HG03045 (cell line): ENCODE measurements around the gene ZCCHC8.
"Not testable (repeated sequence)": the region's sequence is repeated elsewhere in the genome, so short reads cannot be mapped to it uniquely, and the experiment has no call there.

Experiments used
- ATAC-seq: cut with Tn5 transposase; IDR thresholded peaks from one replicate; pipeline ENCODE4 v1.9.1; 2021; ENCODE audit warnings: mild to moderate bottlenecking, moderate library complexity; ENCODE audit not compliant: unreplicated experiment

ZCCHC8 gene

DNA sequence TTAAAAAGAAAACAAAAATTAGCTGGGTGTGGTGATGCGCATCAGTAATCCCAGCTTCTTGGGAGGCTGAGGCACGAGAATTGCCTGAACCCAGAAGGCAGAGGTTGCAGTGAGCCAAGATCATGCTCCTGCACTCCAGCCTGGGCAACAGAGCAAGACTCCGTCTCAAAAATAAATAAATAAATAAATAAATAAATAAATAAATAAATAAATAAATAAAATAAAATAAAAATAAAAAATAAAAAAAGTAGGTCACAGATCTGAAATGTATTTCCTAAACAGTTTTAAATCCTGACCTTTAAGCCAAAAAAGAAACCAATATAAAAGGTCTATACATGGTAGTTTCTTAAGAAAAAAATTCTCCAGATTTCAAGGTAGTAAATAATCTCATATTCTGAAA is 12.3 kb upstream of the ZCCHC8 start:
- ATAC-seq: not testable (repeated sequence)

DNA sequence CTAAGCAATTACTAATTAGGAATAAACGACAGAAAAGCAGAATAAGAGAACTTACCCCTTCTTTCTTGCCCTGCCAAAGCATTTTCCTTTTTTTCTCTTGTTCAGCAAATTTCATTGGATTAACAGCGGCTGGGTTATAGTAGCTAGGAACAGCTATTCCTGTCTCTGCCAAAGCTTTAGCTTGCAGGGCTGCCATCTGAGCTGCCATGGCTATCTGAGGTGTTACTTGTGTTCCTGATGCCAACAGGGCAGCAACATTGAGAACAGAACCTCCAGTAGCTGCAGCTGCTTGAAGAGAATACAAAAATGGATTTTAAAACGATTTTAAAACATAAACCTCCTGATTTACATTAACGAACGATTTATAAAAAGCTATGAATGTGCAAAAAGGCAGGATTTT is 7.4 kb upstream of the ZCCHC8 start:
- no peak for ATAC-seq

DNA sequence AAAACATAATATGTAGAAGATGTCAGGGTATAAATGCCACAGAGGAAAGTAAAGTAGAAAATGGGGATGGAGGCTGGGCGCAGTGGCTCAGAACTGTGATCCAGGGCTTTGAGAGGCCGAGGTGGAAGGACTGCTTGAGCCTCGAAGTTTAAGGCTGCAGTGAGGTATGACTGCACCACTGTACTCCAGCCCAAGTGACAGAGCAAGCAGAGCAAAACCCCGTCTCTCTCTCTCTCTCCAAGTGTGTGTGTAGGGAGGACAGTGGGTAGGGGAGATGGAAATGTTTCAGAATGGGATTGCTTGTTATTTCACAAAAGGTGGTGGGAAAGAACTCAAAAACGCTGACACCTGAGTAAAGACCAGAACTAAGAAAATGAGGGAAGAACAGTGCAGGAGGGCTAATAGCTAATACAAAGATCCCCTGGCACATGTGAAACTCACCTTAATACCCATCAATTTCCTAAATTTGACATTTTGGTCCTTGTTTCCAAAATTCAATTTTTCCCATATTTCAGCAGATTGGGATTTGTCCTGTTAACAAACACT is 5.7 kb upstream of the ZCCHC8 start:
- ATAC-seq: no peak

DNA sequence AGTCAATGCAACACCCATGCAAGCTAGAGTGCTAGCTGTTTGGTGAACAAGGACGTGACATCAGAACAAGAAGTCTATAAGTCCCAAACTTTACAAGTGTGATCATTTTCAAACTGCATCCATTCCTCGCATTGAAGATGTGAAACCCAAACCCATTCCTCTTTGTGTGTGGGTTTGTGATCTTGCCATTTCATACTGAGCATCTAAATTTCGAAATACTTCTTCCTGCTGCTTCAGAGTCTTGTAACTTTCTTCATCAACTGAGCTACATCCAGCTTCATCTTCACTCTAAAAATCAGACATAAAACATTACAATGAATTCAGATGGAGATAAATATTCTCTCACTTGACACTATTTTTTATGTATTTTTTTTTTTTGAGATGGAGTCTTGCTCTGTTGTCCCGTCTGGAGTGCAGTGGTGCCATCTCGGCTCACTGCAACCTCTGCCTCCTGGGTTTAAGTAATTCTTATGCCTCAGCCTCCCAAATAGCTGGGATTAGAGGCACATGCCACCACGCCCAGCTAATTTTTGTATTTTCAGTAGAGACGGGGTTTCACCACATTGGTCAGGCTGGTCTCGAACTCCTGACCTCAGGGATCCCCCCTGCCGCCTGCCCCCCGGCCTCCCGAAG is 4.8 kb upstream of the ZCCHC8 start:
- ATAC-seq: no peak

DNA sequence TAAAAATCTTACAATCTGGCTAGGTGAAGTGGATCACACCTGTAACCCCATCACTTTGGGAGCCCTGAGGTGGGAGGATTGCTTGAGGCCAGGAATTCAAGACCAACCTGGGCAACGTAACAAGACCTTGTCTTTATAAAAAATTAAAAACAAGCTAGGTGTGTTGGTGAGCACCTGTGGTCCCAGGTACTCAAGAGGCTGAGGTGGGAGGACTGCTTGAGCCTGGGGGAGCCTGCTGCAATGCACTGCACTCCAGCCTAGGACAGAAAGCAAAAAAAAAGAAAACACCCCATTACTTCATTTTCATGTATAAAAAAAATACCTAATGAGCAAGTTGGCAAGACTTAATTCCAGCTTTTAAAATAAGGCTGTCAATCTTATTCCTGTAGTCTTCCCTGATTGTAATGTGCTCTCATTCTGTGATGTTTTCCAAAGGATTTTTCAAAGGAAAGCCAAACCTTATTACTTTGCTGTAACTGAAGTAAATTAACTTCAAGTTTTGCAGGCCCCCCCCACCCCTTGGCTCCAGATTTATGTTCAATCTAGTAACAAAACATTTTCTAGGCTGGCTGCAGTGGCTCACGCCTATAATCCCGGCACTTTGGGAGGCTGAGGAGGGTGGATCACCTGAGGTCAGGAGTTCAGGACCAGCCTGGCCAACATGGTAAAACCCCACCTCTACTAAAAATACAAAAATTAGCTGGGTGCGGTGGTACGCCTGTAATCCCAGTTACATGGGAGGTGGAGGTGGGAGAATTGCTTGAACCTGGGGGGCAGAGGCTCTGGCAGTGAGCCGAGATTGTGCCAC is 3.3 kb upstream of the ZCCHC8 start:
- ATAC-seq: no peak

DNA sequence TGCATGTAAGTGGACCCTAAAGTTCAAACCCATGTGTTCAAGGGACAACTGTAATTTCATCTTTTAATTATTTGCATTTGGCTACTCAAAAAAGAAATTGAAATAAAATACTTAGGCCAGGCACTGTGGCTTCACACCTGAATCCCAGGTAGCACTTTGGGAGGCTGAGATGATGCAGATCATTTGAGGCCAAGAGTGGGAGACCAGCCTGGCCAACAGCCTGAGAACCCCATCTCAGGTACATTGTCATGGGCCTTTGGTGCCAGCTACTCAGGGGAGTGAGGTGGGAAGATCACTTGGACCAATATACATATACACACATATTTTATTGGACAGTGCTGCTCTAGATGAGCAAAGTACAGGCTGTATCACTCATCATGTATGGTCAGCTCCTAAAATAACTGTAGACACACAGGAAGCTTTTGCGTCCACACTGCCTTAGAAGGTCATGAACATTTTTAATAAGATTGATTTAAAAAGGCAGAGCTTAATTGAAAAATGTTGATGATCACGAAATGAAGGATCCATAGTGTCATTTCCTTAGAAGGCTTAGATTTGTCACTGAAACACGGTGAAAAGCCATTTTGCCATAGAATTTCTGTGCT is 2.5 kb upstream of the ZCCHC8 start:
- no peak for ATAC-seq

DNA sequence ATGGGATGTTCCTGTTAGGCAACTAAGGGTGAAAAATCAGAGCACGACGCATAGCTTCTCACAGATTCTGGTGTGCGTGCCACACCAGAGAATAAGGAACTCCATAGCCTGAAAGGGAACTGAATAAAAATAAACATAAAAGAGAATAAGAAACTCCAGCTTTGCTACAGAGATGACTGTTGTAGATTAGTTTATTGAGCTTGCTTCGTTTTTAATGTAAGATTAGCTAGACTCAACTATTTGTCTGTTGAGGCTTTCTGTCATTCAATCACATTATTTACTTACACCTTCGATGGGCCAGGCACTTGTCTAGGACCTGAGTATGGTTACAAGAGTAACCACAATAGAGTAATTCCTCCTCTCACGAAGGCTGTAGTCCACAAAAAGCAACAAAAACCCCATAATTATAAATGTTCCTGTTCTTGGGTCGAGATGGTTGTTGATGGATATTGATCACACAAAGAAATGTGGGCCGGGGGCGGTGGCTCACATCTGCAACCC is 807 bp upstream of the ZCCHC8 start:
- no peak for ATAC-seq

DNA sequence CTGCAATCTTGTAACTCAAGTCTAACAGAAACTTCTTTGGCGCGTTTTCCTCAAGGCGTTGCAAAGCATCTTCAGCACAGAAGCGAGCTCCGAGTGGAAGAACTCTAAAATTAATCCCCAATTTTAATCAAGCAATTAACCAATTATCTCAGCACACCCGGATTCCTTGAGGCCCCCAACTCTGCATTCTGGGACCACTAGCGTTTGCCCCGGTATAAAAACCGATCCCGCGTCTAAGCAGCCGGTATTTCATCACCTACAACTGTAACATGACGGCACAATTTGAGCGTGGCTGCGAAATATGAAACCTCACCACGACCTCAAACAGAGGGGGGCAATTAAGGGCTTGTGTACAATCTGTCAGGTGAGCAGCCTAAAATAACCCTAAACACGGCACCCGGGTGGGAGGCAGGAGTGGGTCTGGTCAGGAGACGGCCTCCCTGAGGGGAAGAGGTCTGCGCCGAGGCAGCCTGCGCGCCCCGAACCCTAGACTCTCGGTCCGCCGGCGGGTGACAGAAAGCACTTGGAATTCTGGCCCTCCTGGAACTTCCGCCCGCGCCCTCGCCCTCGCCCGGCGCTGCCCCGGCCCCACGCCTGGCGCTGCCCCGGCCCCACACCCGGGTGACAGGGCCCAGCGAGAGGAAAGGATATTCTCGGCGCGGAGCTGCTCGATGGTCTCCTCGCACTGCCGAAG is 594 bp downstream of the ZCCHC8 start:
- peak; percentile 19 for ATAC-seq

DNA sequence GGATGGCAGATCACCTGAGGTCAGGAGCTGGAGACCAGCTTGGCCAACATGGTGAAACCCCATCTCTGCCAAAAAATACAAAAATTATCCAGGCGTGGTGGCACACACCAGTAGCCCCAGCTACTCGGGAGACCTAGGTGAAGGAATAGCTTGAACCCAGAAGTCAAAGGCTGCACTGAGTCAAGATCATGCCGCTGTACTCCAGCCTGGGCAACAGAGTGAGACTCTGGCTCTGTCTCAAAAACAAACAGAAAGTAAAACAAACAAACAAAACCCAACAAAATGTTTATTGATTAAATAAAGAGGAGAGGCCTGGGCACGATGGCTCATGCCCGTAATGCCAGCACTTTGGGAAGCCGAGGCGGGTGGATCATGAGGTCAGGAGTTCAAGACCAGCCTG is 5.5 kb downstream of the ZCCHC8 start:
- no peak for ATAC-seq

DNA sequence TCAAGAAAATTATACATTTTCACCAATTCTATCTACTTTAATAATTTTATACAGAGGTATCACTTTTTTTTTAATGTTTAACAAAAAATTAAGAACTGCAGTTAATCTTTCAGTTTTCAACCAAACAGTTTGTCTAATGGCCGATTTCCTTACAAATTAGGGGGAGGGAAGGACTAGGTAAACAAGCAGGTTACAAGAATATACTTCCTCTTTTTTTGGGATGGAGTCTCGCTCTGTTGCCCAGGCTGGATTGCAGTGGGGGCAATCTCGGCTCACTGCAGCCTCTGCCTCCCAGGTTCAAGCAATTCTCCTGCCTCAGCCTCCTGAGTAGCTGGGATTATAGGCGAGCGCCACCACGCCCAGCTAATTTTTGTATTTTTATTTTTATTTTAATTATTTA is 7.5 kb downstream of the ZCCHC8 start:
- ATAC-seq: not testable (repeated sequence)

DNA sequence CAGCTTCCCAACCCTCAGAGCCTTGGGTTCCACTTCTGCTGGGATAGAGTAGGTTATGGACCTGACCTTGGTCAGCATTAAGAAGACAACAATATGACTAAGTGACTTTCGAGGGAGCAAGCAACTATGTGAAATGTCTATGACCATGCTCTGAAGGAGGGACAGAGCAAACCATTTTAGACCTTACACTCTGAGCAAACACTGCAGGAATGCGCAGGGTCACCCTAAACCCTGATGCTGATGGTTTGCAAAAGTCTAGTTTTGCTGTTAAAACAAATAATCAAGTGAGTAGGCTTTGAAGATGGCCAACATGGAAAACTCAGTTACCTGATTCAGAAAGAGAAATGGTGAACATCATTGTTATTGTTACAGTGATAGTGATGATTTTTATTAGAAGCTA is 8.7 kb downstream of the ZCCHC8 start:
- no peak for ATAC-seq

DNA sequence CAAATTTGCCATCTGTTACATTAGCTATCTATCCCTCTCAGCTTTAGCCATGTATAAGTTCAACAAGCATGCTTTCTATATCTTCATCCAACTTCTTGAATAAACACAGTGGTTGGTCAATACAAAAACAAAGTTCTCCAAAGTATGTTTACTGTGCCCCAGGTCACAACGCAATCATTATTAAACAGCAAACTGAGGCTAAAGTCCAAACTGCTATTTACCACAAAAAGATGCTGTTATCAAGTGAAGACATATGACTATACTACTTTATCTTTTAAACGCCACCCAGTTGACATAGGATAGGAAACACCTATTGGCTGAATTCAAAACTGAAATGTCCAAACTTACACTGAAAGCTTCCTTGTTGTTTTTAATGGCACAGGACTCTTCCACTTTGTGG is 11.7 kb downstream of the ZCCHC8 start:
- no peak for ATAC-seq

DNA sequence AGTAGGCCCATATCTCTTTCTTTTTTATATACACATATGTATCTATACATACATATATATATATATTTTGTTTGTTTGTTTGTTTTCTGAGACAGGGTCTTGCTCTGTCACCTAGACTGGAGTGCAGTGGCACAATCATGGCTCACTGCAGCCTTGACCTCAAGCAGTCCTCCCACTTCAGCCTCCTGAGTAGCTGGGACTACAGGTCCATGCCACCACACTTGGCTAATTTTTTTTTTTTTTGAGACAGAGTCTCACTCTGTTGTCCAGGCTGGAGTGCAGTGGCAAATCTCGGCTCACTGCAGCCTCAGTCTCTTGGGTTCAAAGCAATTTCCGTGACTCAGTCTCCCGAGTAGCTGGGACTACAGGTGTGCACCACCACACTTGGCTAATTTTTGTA is 12.9 kb downstream of the ZCCHC8 start:
- ATAC-seq: not testable (repeated sequence)

DNA sequence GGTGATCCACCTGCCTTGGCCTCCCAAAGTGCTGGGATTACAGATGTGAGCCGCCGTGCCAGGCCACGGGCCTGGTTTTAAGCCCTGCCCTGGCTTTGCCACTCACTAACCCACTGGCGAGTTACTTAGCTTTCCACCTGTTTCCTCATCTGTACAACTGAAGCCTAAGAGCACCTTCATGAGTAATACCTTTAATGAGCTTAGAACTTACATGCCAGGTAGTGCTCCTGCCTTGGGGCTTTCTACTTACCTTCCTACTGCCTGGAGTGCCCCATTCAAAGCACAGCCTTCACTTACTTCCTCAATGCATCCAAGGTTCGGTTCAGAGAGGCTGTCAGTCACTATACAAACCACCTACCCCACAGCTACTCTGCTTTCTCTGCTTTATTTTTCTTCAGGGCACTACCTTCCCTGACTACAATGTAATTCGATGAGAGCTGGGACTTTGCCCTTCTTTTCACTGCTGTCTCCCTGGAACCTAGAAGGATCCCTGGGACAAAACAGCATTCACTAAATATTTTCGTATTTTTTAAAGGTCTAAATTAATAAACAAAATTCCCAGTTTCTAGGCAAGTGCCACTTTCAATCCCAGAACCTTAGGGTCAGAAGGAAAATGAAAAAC is 13.8 kb downstream of the ZCCHC8 start:
- ATAC-seq: no peak

DNA sequence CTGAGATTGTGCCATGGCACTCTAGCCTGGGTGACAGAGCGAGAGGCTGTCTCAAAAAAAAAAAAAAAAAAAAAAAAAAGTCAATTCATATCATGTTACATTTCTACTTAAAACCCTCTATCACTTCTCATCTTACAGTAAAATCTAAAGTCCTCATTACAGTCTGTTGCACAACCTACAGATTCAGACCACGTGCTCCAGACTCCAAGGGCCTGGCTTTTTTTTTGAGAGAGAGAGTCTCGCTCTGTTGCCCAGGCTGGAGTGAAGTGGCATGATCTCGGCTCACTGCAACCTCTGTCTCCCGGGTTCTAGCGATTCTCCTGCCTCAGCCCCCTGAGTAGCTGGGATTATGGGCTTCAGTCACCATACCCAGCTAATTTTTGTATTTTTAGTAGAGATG is 14.4 kb downstream of the ZCCHC8 start:
- not testable (repeated sequence) for ATAC-seq

DNA sequence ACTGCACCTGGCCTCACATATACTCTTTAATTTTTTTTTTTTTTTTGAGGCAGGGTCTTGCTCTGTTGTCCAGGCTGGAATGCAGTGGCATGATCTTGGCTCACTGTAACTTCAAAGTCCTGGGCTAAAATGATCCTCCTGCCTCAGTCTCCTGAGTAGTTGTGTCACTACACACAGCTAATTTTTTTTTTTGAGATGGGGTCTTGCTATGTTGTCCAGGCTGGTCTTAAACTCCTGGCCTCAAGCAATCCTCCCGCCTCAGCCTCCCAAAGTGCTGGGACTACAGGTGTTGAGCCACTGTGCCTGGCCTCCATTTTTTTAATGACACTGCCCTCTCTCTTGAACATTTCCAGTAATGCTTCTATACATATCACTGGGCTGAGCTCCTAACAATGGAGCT is 16.3 kb downstream of the ZCCHC8 start:
- ATAC-seq: not testable (repeated sequence)

DNA sequence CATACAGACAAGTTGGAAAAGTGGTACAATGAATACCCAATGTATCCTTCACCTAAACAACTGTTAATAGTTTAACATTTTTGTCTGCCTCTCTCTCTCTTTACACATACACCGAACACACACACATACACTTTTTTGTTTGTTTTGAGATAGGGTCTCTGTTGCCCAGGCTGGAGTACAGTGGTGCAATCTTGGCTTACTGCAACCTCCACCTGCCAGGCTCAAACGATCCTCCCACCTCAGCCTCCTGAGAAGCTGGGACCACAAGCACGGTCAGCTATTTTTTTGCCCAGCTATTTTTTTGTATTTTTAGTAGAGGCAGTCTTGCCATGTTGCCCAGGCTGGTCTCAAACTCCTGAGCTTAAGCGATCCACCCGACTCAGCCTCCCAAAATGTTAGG is 16.8 kb downstream of the ZCCHC8 start:
- no peak for ATAC-seq

DNA sequence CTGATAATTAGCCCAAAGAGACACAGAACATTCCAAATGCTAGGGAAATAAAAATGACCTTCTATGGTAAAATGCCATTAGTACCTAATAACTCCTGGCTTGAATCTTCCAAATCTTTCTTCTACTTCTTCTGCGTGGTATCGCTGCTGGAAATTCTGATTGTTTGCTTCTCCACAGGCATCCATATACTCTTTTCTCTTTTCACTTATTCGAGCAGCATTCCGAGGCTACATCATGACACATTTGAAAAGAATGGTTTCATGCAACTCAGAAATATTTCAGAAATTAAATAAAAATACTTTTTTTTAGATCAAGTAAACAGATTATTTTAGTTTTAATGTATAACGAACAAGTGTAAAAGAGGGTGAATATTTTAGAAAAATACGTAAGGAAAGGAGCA is 18.9 kb downstream of the ZCCHC8 start:
- no peak for ATAC-seq

DNA sequence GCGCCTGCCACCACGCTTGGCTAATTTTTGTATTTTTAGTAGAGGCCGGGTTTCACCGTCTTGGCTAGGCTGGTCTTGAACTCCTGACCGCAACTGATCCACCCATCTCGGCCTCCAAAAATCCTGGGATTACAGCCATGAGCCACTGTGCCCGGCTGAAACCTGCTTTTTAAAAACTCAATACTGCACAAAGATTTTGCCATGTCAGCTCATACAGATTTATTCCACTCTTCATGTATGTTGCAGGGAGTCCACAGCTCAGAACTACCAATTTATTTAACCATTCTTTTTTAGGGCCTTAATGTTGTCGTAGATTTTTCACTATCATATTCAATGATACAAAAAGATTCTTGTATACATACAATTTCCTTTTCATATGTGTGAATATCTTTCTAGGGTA is 20.0 kb downstream of the ZCCHC8 start:
- no peak for ATAC-seq

DNA sequence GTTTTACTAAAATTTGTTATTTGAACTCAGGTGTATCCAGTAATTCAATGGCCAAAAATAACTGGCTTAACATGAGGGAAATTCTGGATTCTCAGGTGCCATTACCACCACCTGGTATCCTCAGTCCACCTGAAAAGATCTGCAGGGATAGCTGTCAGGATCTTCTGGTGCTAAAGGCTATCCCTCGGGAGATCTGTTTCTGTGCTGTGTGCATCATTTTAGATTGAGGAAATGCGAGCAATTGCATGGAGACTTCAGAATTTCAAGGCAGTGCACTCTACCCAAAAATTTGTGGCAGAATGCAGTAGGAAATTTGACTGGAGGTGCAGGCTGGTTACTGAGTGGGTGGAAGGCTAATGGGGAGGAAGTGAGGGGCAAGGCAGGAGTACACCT is 26.4 kb downstream of the ZCCHC8 start:
- ATAC-seq: no peak
